GM19193 (cell line): ENCODE measurements around the gene C1orf21.

Experiments
- POLR2A ChIP-seq: IDR thresholded peaks from 4 replicates; pipeline ENCODE4 v1.6.1; 2011; ENCODE audit not compliant: insufficient read depth, insufficient read length; ENCODE audit errors: extremely low read depth

Gene C1orf21

GRCh38 chr1:184616504-184616903 lies 229.7 kb downstream of the C1orf21 start:
- no peak for TF ChIP-seq POLR2A

GRCh38 chr1:184617433-184618029 lies 230.7 kb downstream of the C1orf21 start:
- TF ChIP-seq POLR2A, result no peak

- no peak for TF ChIP-seq POLR2A
Measured at GRCh38 chr1:184618851-184619250, 232.0 kb downstream of the C1orf21 start.

- no peak for TF ChIP-seq POLR2A
Measured at GRCh38 chr1:184620469-184620868, 233.6 kb downstream of the C1orf21 start.

- TF ChIP-seq POLR2A, result no peak
Measured at GRCh38 chr1:184621260-184621659, 234.4 kb downstream of the C1orf21 start.

- no peak for TF ChIP-seq POLR2A
Measured at GRCh38 chr1:184622136-184622823, 235.5 kb downstream of the C1orf21 start.

- no peak for TF ChIP-seq POLR2A
Measured at GRCh38 chr1:184623404-184623803, 236.6 kb downstream of the C1orf21 start.

- no peak for TF ChIP-seq POLR2A
Measured at GRCh38 chr1:184624051-184624450, 237.2 kb downstream of the C1orf21 start.

GRCh38 chr1:184624626-184625025 lies 237.8 kb downstream of the C1orf21 start:
- TF ChIP-seq POLR2A, result no peak

- no peak for TF ChIP-seq POLR2A
Measured at GRCh38 chr1:184625271-184625670, 238.4 kb downstream of the C1orf21 start.

- no peak for TF ChIP-seq POLR2A
Measured at GRCh38 chr1:184626076-184627006, 239.5 kb downstream of the C1orf21 start.

- no peak for TF ChIP-seq POLR2A
Measured at GRCh38 chr1:184627007-184627341, 240.1 kb downstream of the C1orf21 start.

GRCh38 chr1:184629266-184629665 lies 242.4 kb downstream of the C1orf21 start:
- TF ChIP-seq POLR2A, result no peak

GRCh38 chr1:184630679-184631060 lies 243.8 kb downstream of the C1orf21 start:
- no peak for TF ChIP-seq POLR2A

GRCh38 chr1:184632415-184633175 lies 245.8 kb downstream of the C1orf21 start:
- no peak for TF ChIP-seq POLR2A
